GM10248 (cell line): ENCODE results near the gene ZNF133.

Experiments used
- CTCF ChIA-PET: fragments of 300-600 bp; sonication (Branson Sonifier 250); formaldehyde crosslinking; extraction: SDS; loops from one replicate; lab custom pipeline; 2021; ENCODE audit warnings: antibody characterized with exemption; lab: Yijun Ruan, JAX
- POLR2A ChIA-PET: fragments of 350-650 bp; sonication (Branson Sonifier 250); formaldehyde crosslinking; extraction: SDS; loops from one replicate; lab custom pipeline; 2020; ENCODE audit warnings: antibody characterized with exemption; lab: Yijun Ruan, JAX
- DNase-seq: peaks from one replicate; pipeline ENCODE4 v3.0.0; 2012; ENCODE audit errors: extremely low spot score
- CTCF ChIP-seq: IDR thresholded peaks from 2 replicates; pipeline ENCODE4 v1.5.1; 2012; ENCODE audit warnings: mild to moderate bottlenecking, low read depth; ENCODE audit errors: extremely low read depth, missing control alignments, control extremely low read depth

ZNF133 gene

GRCh38 chr20:18254615-18255014 lies 33.7 kb upstream of the ZNF133 start:
- no peak for DNase-seq
- ChIA-PET POLR2A (no interaction called here), CTCF (no interaction called here)
- no peak for TF ChIP-seq CTCF

- ChIA-PET POLR2A (no interaction called here), CTCF (no interaction called here)
- TF ChIP-seq CTCF: no peak
- DNase-seq: no peak
Measured at GRCh38 chr20:18255526-18255925, 32.8 kb upstream of the ZNF133 start.

- no peak for TF ChIP-seq CTCF
- ChIA-PET CTCF (no interaction called here), POLR2A (no interaction called here)
- no peak for DNase-seq
Measured at GRCh38 chr20:18256440-18257090, 31.8 kb upstream of the ZNF133 start.

GRCh38 chr20:18258126-18258860 lies 30.0 kb upstream of the ZNF133 start:
- no peak for DNase-seq
- CTCF ChIA-PET: interaction anchor here (1.2 kb wide), 1 partner anchor 72 kb away, joined by 3 read pairs; no protein-coding TSS in a partner anchor
- POLR2A ChIA-PET: no interaction called here
- no peak for TF ChIP-seq CTCF

GRCh38 chr20:18259730-18260129 lies 28.6 kb upstream of the ZNF133 start:
- ChIA-PET CTCF (no interaction called here), POLR2A (no interaction called here)
- no peak for TF ChIP-seq CTCF
- no peak for DNase-seq

GRCh38 chr20:18263723-18264122 lies 24.6 kb upstream of the ZNF133 start:
- CTCF ChIA-PET: interaction anchor here (1.0 kb wide), 1 partner anchor 12 kb away, joined by 3 read pairs; no protein-coding TSS in a partner anchor
- no peak for DNase-seq
- no peak for TF ChIP-seq CTCF
- POLR2A ChIA-PET: no interaction called here
